ENCODE results near the gene CLCN7. TPM values are rescaled to one million over a fixed set of nuclear protein-coding genes. Genes with fewer than 3 reads are reported as not detected.

The CLCN7 gene
- total RNA-seq, 6 experiments from 2014 or later, result 47.5 to 62.6 (median 51.3) TPM

- no peak for TF ChIP-seq CTCF (IDR thresholded peaks at IDR 0.05)
- Mint-ChIP-seq H3K9me3 (no peaks in the 10 kb centered on the region), H3K4me1 (ENCODE audit: low read depth) (peaks cover 15% of the 10 kb centered on the region), H3K36me3 (ENCODE audit: low read depth) (peaks cover 3% of the 10 kb centered on the region; the same call in 1 of the 2 replicates), H3K27ac (no peak overlapping the region), H3K27me3 (ENCODE audit: insufficient read depth) (no peaks in the 10 kb centered on the region; the same call in 1 of the 2 replicates), H3K4me3 (no peak overlapping the region)
- DNase-seq, result no peak
These were observed 21.0 kb upstream of the CLCN7 start for GRCh38 chr16:1495889-1496262.

GRCh38 chr16:1495211-1495888, 20.5 kb upstream of the CLCN7 start:
- Mint-ChIP-seq H3K27ac (no peak overlapping the region), H3K4me1 (ENCODE audit: low read depth) (peaks cover 15% of the 10 kb centered on the region), H3K27me3 (ENCODE audit: insufficient read depth) (no peaks in the 10 kb centered on the region; the same call in 1 of the 2 replicates), H3K36me3 (ENCODE audit: low read depth) (peaks cover 3% of the 10 kb centered on the region; the same call in 1 of the 2 replicates), H3K9me3 (no peaks in the 10 kb centered on the region), H3K4me3 (no peak overlapping the region)
- TF ChIP-seq CTCF (IDR thresholded peaks at IDR 0.05), result no peak
- DNase-seq, result no peak

GRCh38 chr16:1494711-1495110, 19.9 kb upstream of the CLCN7 start:
- H3K4me3 Mint-ChIP-seq, result peak overlapping the region; percentile 93
- H3K27ac Mint-ChIP-seq, result peak overlapping the region; percentile 80
- peaks cover 15% of the 10 kb centered on the region for H3K4me1 Mint-ChIP-seq (ENCODE audit: low read depth)
- peaks cover 3% of the 10 kb centered on the region; the same call in 1 of the 2 replicates for H3K36me3 Mint-ChIP-seq (ENCODE audit: low read depth)
- H3K27me3 Mint-ChIP-seq (ENCODE audit: insufficient read depth), result no peaks in the 10 kb centered on the region; the same call in 1 of the 2 replicates
- no peaks in the 10 kb centered on the region for H3K9me3 Mint-ChIP-seq
- DNase-seq, result no peak
- peak; percentile 19; the same call in 1 of the 2 replicates for TF ChIP-seq CTCF (IDR thresholded peaks at IDR 0.05)

- Mint-ChIP-seq H3K4me1 (ENCODE audit: low read depth) (peaks cover 15% of the 10 kb centered on the region), H3K36me3 (ENCODE audit: low read depth) (peaks cover 3% of the 10 kb centered on the region; the same call in 1 of the 2 replicates), H3K27me3 (ENCODE audit: insufficient read depth) (no peaks in the 10 kb centered on the region; the same call in 1 of the 2 replicates), H3K9me3 (no peaks in the 10 kb centered on the region), H3K4me3 (peak overlapping the region; percentile 93), H3K27ac (peak overlapping the region; percentile 80)
- DNase-seq, result peak; percentile 83
- peak; percentile 78 for TF ChIP-seq CTCF (IDR thresholded peaks at IDR 0.05)
These were observed 19.4 kb upstream of the CLCN7 start for GRCh38 chr16:1494129-1494640.

- TF ChIP-seq CTCF (IDR thresholded peaks at IDR 0.05), result no peak
- Mint-ChIP-seq H3K27ac (peak overlapping the region; percentile 80), H3K4me3 (peak overlapping the region; percentile 93), H3K9me3 (no peaks in the 10 kb centered on the region), H3K36me3 (ENCODE audit: low read depth) (peaks cover 3% of the 10 kb centered on the region; the same call in 1 of the 2 replicates), H3K4me1 (ENCODE audit: low read depth) (peaks cover 15% of the 10 kb centered on the region), H3K27me3 (ENCODE audit: insufficient read depth) (no peaks in the 10 kb centered on the region; the same call in 1 of the 2 replicates)
- DNase-seq, result no peak
These were observed 18.9 kb upstream of the CLCN7 start for GRCh38 chr16:1493746-1494094.

Measured in HFFc6 (cell line).